ENCODE results near the gene STAB2.

Gene STAB2

GRCh38 chr12:103814436-103814835 lies 227.4 kb downstream of the STAB2 start:
- no peak for DNase-seq
